ENCODE data around the gene MYL12B.

GRCh38 chr18:3305354-3305762 is 43.4 kb downstream of the MYL12B start:
- TF ChIP-seq ZNF223 (tag by site-specific recombination; IDR thresholded peaks at IDR 0.05), result no peak
- TF ChIP-seq ZNF18 (tag by site-specific recombination; IDR thresholded peaks at IDR 0.05), result no peak
- no peak for TF ChIP-seq ZNF350 (tag by site-specific recombination; IDR thresholded peaks at IDR 0.05)
- no peak for TF ChIP-seq CTCF (tag by site-specific recombination; IDR thresholded peaks at IDR 0.05)
- TF ChIP-seq ZNF2 (tag by site-specific recombination; IDR thresholded peaks at IDR 0.05), result no peak
- TF ChIP-seq KLF9 (tag by site-specific recombination; IDR thresholded peaks at IDR 0.05; ENCODE audit: low read depth), result no peak
- TF ChIP-seq OSR2 (tag by site-specific recombination; IDR thresholded peaks at IDR 0.05), result no peak
- no peak for TF ChIP-seq ZNF138 (tag by site-specific recombination; IDR thresholded peaks at IDR 0.05; ENCODE audit: borderline replicate concordance)
- no peak for TF ChIP-seq ZBTB6 (tag by site-specific recombination; IDR thresholded peaks at IDR 0.05)
- TF ChIP-seq PBX3 (CRISPR knock-in tag; IDR thresholded peaks at IDR 0.05), result no peak
- TF ChIP-seq ZNF280D (tag by site-specific recombination; IDR thresholded peaks at IDR 0.05), result no peak
- TF ChIP-seq PRDM4 (tag by site-specific recombination; IDR thresholded peaks at IDR 0.05), result no peak

All from HEK293 (cell line).